Measurements from ENCODE around the gene GLT8D2. TPM values are rescaled to one million over a fixed set of nuclear protein-coding genes. Genes with fewer than 3 reads are reported as not detected.

Gene GLT8D2
- total and polyA plus RNA-seq, 2 donors, result 1.4 to 2.4 TPM

DNA sequence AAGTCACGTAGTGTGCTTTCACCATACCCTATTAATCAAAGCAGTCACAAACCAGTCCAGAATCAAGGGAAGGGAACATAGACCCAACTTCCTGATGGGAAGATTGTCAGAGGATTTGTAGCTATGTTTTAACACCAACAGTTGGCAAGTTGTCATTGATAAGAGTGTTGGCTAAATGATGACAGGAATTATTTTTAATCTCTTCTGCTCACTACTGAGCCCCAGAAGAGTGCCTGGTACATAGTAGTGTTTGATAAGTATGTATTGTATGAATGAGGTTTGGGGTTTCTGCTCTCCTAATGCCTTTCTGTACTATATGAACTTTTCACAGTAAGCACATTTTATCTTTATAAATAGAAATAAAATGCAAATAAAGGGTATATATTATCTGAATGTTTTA lies 29.0 kb upstream of the GLT8D2 start:
- H3K27me3 ChIP-seq (ENCODE audit: control insufficient read depth in 2 of 2, insufficient read depth in 1 of 2, low read length in 1 of 2), result no peaks in the 10 kb centered on the region
- DNase-seq (ENCODE audit: low read depth in 6 of 9, low spot score in 9 of 9), result no peak
- H3K36me3 ChIP-seq (ENCODE audit: control insufficient read depth in 2 of 2, insufficient read depth in 2 of 2, low read length in 1 of 2), result peaks cover 17 to 19% of the 10 kb centered on the region in 2 donors
- 98% methylated on average over 1 of the region's 1 CpG for WGBS
- H3K4me1 ChIP-seq (ENCODE audit: control insufficient read depth in 2 of 2, insufficient read depth in 2 of 2, low read length in 2 of 2), result no peaks in the 10 kb centered on the region
- H3K4me3 ChIP-seq (ENCODE audit: low read length in 2 of 2), result no peak overlapping the region
- no peaks in the 10 kb centered on the region for H3K9me3 ChIP-seq (ENCODE audit: control insufficient read depth in 2 of 2, insufficient read depth in 1 of 2, low read length in 1 of 2)
- no peak overlapping the region for H3K27ac ChIP-seq (ENCODE audit: low read depth in 1 of 2, low read length in 1 of 2)

DNA sequence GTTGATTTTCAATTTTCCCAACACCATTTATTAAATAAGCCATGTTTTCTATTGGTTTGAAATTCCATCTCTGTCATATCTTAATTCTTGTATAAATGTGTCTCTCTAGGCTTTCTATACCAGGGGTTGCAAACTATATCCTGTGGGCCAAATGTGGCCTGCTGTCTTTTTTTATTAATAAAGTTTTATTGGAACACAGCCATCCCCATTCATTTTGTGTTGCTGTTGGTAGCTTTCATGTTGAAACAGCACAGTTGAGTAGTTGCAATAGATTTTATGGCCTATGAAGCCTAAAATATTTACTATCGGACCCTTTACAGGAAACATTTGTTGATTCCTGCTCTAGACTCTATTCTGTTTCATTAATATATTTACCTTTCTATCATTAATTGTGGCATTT lies 23.7 kb upstream of the GLT8D2 start:
- Histone ChIP-seq H3K9me3 (ENCODE audit: control insufficient read depth in 2 of 2, insufficient read depth in 1 of 2, low read length in 1 of 2) (no peaks in the 10 kb centered on the region), H3K27ac (ENCODE audit: low read depth in 1 of 2, low read length in 1 of 2) (no peak overlapping the region), H3K4me3 (ENCODE audit: low read length in 2 of 2) (no peak overlapping the region), H3K36me3 (ENCODE audit: control insufficient read depth in 2 of 2, insufficient read depth in 2 of 2, low read length in 1 of 2) (peaks cover 10 to 11% of the 10 kb centered on the region in 2 donors), H3K4me1 (ENCODE audit: control insufficient read depth in 2 of 2, insufficient read depth in 2 of 2, low read length in 2 of 2) (no peaks in the 10 kb centered on the region), H3K27me3 (ENCODE audit: control insufficient read depth in 2 of 2, insufficient read depth in 1 of 2, low read length in 1 of 2) (no peaks in the 10 kb centered on the region)
- DNase-seq (ENCODE audit: low read depth in 6 of 9, low spot score in 9 of 9), result no peak
- 99% methylated on average over 1 of the region's 1 CpG for WGBS

DNA sequence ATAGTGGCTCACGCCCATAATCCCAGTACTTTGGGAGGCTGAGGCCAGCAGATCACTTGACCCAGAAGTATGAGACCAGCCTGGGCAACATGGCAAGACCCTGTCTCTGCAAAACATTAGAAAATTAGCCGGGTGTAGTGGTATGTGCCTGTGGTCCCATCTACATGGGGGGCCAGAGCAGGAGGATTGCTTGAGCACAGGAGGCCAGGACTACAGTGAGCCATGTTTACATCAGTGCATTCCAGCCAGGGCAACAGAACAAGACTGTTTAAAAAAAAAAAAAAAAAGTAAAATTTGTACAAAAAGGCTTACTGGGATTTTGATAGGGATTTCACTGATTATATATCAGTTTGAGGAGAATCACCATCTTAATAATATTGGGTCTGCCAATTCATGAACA lies 22.1 kb upstream of the GLT8D2 start:
- no peak for DNase-seq (ENCODE audit: low read depth in 6 of 9, low spot score in 9 of 9)
- 98% methylated on average over 2 of the region's 2 CpGs for WGBS
- no peaks in the 10 kb centered on the region for H3K4me1 ChIP-seq (ENCODE audit: control insufficient read depth in 2 of 2, insufficient read depth in 2 of 2, low read length in 2 of 2)
- H3K4me3 ChIP-seq (ENCODE audit: low read length in 2 of 2), result no peak overlapping the region
- no peaks in the 10 kb centered on the region for H3K27me3 ChIP-seq (ENCODE audit: control insufficient read depth in 2 of 2, insufficient read depth in 1 of 2, low read length in 1 of 2)
- H3K9me3 ChIP-seq (ENCODE audit: control insufficient read depth in 2 of 2, insufficient read depth in 1 of 2, low read length in 1 of 2), result no peaks in the 10 kb centered on the region
- peaks cover 8 to 18% of the 10 kb centered on the region in 2 donors for H3K36me3 ChIP-seq (ENCODE audit: control insufficient read depth in 2 of 2, insufficient read depth in 2 of 2, low read length in 1 of 2)
- H3K27ac ChIP-seq (ENCODE audit: low read depth in 1 of 2, low read length in 1 of 2), result no peak overlapping the region

DNA sequence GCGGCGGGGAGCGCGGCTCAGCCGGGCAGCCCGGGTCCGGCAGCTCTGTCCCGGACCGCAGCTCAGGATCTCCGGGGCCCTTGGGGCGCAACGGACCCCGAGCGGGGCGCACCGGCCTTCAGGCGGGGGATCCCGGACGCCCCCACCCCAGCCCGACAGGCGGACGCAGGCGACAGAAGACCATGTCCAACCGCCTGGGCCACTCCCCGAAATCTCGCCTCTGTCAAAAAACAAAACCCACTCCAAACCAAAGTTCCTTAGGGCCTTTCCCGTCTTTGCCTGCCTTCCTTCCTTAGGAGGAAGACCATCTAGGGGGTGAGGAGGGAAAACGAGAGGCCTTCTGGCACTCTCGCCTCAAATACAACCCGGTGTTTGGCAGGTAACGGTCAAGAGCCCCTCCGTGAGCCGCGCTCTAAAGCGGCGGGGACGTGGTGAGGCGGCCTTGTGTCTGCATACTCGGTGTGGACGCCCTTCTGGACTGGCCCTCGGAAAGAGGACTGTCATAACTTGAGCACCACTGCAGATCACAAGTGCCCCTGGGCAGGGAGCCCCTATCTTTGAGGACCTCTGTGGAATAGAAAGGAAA lies 14.9 kb upstream of the GLT8D2 start:
- peak in 4 of 9 donors; percentile 8 to 16 (median 10) for DNase-seq (ENCODE audit: low read depth in 6 of 9, low spot score in 9 of 9)
- WGBS, result 3% methylated on average over 41 of the region's 41 CpGs
- H3K36me3 ChIP-seq (ENCODE audit: control insufficient read depth in 2 of 2, insufficient read depth in 2 of 2, low read length in 1 of 2), result peaks cover 4 to 12% of the 10 kb centered on the region in 2 donors
- H3K4me3 ChIP-seq (ENCODE audit: low read length in 2 of 2), result peak overlapping the region; percentile 83 to 94
- no peaks in the 10 kb centered on the region for H3K9me3 ChIP-seq (ENCODE audit: control insufficient read depth in 2 of 2, insufficient read depth in 1 of 2, low read length in 1 of 2)
- peaks cover 12 to 14% of the 10 kb centered on the region in 2 donors for H3K4me1 ChIP-seq (ENCODE audit: control insufficient read depth in 2 of 2, insufficient read depth in 2 of 2, low read length in 2 of 2)
- peaks cover 0 to 3% of the 10 kb centered on the region in 2 donors for H3K27me3 ChIP-seq (ENCODE audit: control insufficient read depth in 2 of 2, insufficient read depth in 1 of 2, low read length in 1 of 2)
- H3K27ac ChIP-seq (ENCODE audit: low read depth in 1 of 2, low read length in 1 of 2), result peak overlapping the region in 1 of 2 donors; percentile 83

DNA sequence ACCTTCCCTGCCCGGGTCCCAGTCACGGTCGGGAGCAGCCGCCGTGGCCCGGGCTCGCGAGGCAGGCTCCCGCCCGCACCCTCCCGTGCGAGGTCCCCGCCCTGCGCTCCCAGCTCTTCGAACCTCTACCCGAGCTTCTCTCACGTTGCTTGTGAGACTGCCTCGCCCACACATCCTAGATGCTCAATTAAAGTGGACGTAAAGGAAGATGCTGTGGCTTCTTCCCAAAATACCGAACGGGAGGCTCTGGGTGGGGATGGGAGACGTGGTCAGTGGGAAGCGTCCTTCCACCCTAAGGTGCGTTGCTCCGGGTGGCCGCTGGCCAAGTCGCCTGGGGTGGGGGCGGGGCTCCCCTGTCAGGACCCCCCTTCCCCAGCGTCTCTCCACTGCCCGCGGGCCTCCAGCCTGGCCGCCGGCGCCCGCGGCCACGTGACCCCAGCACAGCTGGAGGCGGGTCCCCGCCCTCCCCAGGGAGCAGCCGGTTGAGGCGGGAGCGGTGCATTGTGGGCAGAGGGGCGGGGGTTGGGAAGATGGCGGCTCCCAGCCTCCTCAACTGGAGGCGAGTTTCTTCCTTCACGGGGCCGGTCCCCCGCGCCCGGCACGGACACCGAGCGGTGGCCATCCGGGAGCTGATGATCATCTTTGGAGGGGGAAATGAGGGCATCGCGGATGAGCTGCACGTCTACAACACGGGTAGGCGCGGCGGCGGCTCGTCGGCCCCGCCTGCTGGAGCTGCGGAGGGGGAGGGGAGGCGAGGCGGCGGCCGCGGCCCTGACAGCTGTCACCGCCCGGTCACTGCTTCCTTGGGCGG lies 14.2 kb upstream of the GLT8D2 start, which contains the start of gene HCFC2:
HCFC2 (plus strand) TSS at position 501 of the 811 bp plus-strand sequence; CDS start at position 531, 30 bp downstream.
- peak within 1 kb of the TSS; percentile 83 to 94 for H3K4me3 ChIP-seq (ENCODE audit: low read length in 2 of 2)
- peaks cover 4 to 9% of the 10 kb centered on the region in 2 donors for H3K36me3 ChIP-seq (ENCODE audit: control insufficient read depth in 2 of 2, insufficient read depth in 2 of 2, low read length in 1 of 2)
- H3K9me3 ChIP-seq (ENCODE audit: control insufficient read depth in 2 of 2, insufficient read depth in 1 of 2, low read length in 1 of 2), result no peaks in the 10 kb centered on the region
- peaks cover 0 to 3% of the 10 kb centered on the region in 2 donors for H3K27me3 ChIP-seq (ENCODE audit: control insufficient read depth in 2 of 2, insufficient read depth in 1 of 2, low read length in 1 of 2)
- WGBS, result under 1% methylated on average over 74 of the region's 74 CpGs
- peak within 1 kb of the TSS; percentile 56 to 83 for H3K27ac ChIP-seq (ENCODE audit: low read depth in 1 of 2, low read length in 1 of 2)
- H3K4me1 ChIP-seq (ENCODE audit: control insufficient read depth in 2 of 2, insufficient read depth in 2 of 2, low read length in 2 of 2), result peaks cover 12 to 14% of the 10 kb centered on the region in 2 donors
- DNase-seq (ENCODE audit: low read depth in 6 of 9, low spot score in 9 of 9), result peak; percentile 51 to 92 (median 82)

DNA sequence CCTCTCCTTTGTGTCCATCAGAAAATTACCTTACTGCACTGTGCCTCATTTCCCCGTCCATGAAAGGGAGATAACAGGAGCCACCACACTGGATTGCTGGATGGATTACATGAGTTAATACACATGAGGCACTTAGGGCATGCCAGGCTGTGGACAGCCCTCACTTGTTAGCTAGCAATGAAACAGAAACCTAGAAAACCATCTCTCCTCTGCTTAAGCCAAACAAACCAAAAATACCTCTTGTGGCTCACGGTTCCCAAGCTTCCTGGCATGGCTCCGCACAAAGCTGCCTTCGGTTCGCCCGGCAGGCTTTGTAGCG lies 13.7 kb upstream of the GLT8D2 start:
- Histone ChIP-seq H3K36me3 (ENCODE audit: control insufficient read depth in 2 of 2, insufficient read depth in 2 of 2, low read length in 1 of 2) (peaks cover 0 to 7% of the 10 kb centered on the region in 2 donors), H3K4me3 (ENCODE audit: low read length in 2 of 2) (peak overlapping the region; percentile 83 to 94), H3K27me3 (ENCODE audit: control insufficient read depth in 2 of 2, insufficient read depth in 1 of 2, low read length in 1 of 2) (peaks cover 0 to 3% of the 10 kb centered on the region in 2 donors), H3K4me1 (ENCODE audit: control insufficient read depth in 2 of 2, insufficient read depth in 2 of 2, low read length in 2 of 2) (peaks cover 12 to 14% of the 10 kb centered on the region in 2 donors), H3K9me3 (ENCODE audit: control insufficient read depth in 2 of 2, insufficient read depth in 1 of 2, low read length in 1 of 2) (no peaks in the 10 kb centered on the region), H3K27ac (ENCODE audit: low read depth in 1 of 2, low read length in 1 of 2) (peak overlapping the region in 1 of 2 donors; percentile 81)
- WGBS, result 2% methylated on average over 7 of the region's 7 CpGs
- DNase-seq (ENCODE audit: low read depth in 6 of 9, low spot score in 9 of 9), result peak in 3 of 9 donors; percentile 6 to 18 (median 15)

DNA sequence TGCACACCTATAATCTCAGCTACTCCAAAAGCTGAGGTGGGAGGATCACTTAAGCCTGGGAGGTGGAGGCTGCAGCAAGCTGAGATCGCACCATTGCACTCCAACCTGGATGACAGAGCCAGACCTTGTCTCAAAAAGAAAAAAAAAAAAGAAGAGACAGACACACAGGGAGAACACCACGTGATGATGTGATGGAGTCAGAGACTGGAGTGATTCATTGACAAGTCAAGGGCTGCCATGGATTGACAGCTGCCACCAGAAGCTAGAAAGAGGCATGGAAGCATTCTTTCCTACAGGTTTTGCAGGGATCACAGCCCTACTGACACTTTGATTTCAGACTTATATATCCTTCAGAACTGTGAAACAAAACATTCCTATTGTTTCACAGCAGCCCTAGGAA lies 10.8 kb upstream of the GLT8D2 start:
- WGBS, result 89% methylated on average over 2 of the region's 2 CpGs
- no peaks in the 10 kb centered on the region for H3K36me3 ChIP-seq (ENCODE audit: control insufficient read depth in 2 of 2, insufficient read depth in 2 of 2, low read length in 1 of 2)
- H3K4me1 ChIP-seq (ENCODE audit: control insufficient read depth in 2 of 2, insufficient read depth in 2 of 2, low read length in 2 of 2), result peaks cover 8 to 14% of the 10 kb centered on the region in 2 donors
- DNase-seq (ENCODE audit: low read depth in 6 of 9, low spot score in 9 of 9), result no peak
- H3K9me3 ChIP-seq (ENCODE audit: control insufficient read depth in 2 of 2, insufficient read depth in 1 of 2, low read length in 1 of 2), result no peaks in the 10 kb centered on the region
- H3K27me3 ChIP-seq (ENCODE audit: control insufficient read depth in 2 of 2, insufficient read depth in 1 of 2, low read length in 1 of 2), result peaks cover 0 to 3% of the 10 kb centered on the region in 2 donors
- no peak overlapping the region for H3K4me3 ChIP-seq (ENCODE audit: low read length in 2 of 2)
- no peak overlapping the region for H3K27ac ChIP-seq (ENCODE audit: low read depth in 1 of 2, low read length in 1 of 2)

DNA sequence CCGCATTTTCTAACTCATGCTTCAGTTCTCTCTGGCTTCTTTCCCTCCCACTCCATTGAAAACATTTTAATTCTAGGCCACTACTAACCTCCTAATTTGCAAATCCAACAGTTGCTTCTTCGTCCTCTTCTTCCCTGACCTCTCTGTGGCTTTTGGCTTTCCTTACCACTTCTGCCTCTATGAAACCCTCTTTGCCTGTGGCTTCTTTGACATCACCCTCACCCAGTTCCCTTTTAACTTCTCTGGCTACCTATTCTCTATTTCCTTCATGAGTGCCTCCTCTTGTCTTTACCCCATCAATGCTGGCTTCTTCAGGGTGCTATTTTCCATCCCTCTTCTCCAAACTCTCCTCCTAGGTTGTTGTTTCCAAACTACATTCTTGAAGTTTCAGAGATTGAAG lies 10.0 kb upstream of the GLT8D2 start:
- WGBS, result 58% methylated on average over 2 of the region's 2 CpGs
- DNase-seq (ENCODE audit: low read depth in 6 of 9, low spot score in 9 of 9), result no peak
- peaks cover 0 to 3% of the 10 kb centered on the region in 2 donors for H3K27me3 ChIP-seq (ENCODE audit: control insufficient read depth in 2 of 2, insufficient read depth in 1 of 2, low read length in 1 of 2)

DNA sequence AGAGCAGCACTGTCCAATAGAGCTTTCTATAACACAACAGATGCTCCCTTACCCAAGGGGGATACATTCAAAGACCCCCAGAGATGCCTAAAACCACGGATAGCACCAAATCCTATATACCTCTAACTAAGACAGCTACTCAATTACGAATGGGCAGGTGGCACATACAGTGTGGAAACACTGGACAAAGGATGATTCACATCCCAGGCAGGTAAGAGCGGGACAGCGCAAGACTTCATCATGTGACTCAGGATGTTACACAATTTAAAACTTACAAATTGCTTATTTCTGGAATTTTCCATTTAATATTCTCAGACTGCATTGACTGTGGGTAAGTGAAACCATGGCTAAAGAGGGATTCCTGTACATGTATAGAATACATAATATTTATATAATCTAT lies 8.8 kb upstream of the GLT8D2 start:
- no peak overlapping the region for H3K4me3 ChIP-seq (ENCODE audit: low read length in 2 of 2)
- peaks cover 0 to 4% of the 10 kb centered on the region in 2 donors for H3K4me1 ChIP-seq (ENCODE audit: control insufficient read depth in 2 of 2, insufficient read depth in 2 of 2, low read length in 2 of 2)
- H3K36me3 ChIP-seq (ENCODE audit: control insufficient read depth in 2 of 2, insufficient read depth in 2 of 2, low read length in 1 of 2), result no peaks in the 10 kb centered on the region
- WGBS, result 97% methylated on average over 4 of the region's 4 CpGs
- H3K9me3 ChIP-seq (ENCODE audit: control insufficient read depth in 2 of 2, insufficient read depth in 1 of 2, low read length in 1 of 2), result no peaks in the 10 kb centered on the region
- no peak overlapping the region for H3K27ac ChIP-seq (ENCODE audit: low read depth in 1 of 2, low read length in 1 of 2)
- no peak for DNase-seq (ENCODE audit: low read depth in 6 of 9, low spot score in 9 of 9)
- peaks cover 0 to 3% of the 10 kb centered on the region in 2 donors for H3K27me3 ChIP-seq (ENCODE audit: control insufficient read depth in 2 of 2, insufficient read depth in 1 of 2, low read length in 1 of 2)

More for the DNA sequence above, 10.0 kb upstream of the GLT8D2 start:
- H3K4me1 ChIP-seq (ENCODE audit: control insufficient read depth in 2 of 2, insufficient read depth in 2 of 2, low read length in 2 of 2), result peaks cover 0 to 5% of the 10 kb centered on the region in 2 donors
- H3K4me3 ChIP-seq (ENCODE audit: low read length in 2 of 2), result no peak overlapping the region
- H3K36me3 ChIP-seq (ENCODE audit: control insufficient read depth in 2 of 2, insufficient read depth in 2 of 2, low read length in 1 of 2), result no peaks in the 10 kb centered on the region
- H3K9me3 ChIP-seq (ENCODE audit: control insufficient read depth in 2 of 2, insufficient read depth in 1 of 2, low read length in 1 of 2), result no peaks in the 10 kb centered on the region
- no peak overlapping the region for H3K27ac ChIP-seq (ENCODE audit: low read depth in 1 of 2, low read length in 1 of 2)
